GM08714 (cell line): ENCODE measurements around the gene FAM136A.

Experiments used
- H3K4me3 ChIP-seq: fragments of 200-500 bp; sonication (Bioruptor generic); 2 replicates; pipeline ENCODE4 v1.5.1; 2014; ENCODE audit warnings: mild to moderate bottlenecking, low read length, inconsistent platforms
- ZNF274 ChIP-seq: IDR thresholded peaks from 2 replicates; pipeline ENCODE4 v1.6.1; 2012; ENCODE audit warnings: mild to moderate bottlenecking, low read depth, low read length

FAM136A gene

DNA sequence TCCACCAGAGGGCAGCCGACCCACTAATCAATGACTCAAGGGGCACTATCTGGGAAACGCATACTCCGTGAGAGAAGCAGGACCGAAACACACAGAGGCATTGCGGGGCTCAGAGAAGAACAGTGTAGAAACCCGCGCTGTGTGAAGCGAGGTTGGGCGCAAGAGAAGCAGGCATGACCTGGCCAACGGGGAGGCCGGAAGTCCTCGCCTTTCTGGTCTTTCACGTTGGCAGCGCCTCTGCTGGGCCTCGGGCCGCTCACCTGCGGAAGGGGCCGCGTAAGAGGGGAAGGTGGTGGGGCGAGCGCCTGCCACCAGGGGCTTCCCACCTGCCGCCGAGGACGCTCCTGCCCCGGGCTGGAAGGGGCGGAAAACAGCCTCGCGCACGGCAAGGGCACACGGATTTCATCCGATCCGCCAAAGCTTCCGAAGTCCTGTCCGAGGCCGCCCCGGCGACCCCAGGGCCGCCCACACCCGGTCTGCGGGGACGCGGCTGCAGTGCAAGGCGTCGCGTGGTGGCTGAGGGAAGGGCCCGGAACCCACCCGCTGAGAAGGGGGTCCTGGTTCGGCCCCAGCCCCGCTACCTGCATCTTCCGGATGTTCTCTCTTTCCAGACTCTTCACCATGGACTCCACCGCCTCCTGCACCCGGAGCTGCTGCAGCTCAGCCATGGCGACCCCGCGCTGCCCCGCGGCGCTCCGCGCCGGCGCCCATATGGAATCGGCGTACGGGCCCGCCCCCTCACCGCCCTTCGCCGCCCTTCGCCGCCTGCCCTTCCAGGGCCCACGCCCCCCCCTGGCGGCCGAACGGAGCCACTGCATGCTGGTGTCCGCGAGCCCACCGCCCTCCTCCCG is at the start of gene FAM136A:
Gene FAM136A, minus strand, starts transcription at position 724 of the 851 bp plus-strand sequence. Its CDS starts 56 bp downstream, at position 668.
- no peak for TF ChIP-seq ZNF274
- H3K4me3 ChIP-seq, result peak within 1 kb of the TSS; percentile 84

DNA sequence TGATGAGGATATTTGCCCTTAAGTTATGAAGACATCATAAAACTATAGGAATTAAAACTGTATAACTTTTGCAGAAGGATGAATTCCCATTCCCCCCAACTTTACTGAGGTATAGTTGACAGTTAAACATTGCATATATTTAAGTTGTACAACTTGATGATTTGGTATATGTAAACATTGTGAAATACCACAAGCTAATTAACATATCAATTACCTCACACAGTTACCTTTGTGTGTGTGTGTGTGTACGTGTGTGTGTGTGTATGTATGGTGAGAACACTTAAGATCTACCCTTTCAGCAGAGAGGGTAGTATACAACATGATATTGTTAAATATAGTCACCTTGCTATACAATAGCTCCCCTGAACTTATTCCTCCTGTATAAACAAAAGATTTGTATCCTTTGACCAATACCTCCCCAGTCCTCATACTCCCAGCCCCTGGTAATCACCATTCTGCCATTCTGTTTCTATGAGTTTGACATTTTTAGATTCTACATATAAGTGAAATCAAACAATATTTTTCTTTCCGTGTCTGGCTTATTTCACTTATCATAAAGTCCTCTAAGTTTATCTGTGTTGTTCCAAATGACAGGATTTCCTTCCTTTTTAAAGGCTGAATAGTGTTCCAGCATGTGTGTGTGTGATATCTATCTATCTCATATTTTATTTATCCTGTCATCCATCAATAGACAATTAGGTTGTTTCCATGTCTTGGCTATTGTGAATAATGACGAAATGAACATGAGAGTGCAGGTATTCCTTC is 48.2 kb upstream of the FAM136A start:
- H3K4me3 ChIP-seq, result no peak overlapping the region
- no peak for TF ChIP-seq ZNF274

DNA sequence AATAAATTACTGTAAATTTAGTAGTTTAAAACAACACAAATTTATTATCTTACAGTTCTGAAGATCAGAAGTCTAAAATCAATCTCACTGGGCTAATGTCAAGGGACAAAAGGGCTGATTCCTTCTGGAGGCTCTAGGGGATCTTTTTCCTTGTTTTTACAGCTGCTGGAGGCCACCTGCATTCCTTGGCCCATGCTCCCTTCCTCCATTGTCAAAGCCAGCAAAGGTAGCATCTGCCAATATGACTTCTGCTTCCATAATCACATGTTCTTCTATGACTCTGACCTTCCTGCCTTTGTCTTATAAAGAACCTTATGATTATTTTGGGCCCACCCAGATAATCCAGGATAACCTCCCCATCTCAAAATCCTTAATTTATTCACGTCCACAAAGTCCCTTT is 46.0 kb upstream of the FAM136A start:
- no peak for TF ChIP-seq ZNF274

DNA sequence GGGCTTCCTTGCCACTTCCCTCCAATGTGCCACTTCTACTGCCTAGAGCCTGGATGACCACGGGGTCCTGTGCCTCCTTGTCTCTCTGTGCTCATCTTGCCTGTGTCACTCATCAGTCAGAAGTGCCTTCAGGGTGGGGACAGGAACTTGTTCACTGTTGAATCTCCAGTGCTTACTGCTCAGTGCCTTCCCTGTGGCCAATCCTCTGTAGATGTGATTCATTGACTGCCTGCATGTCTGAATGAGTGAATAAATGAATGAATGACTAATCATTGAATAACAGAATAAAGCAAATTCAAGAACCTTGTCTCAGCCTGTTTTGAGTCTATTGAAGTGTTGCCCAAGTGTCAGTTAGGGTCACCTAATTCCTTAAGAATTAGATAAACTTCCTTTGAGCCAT is 42.3 kb upstream of the FAM136A start:
- H3K4me3 ChIP-seq, result no peak overlapping the region
- TF ChIP-seq ZNF274, result no peak

More for the DNA sequence above, 46.0 kb upstream of the FAM136A start:
- no peak overlapping the region for H3K4me3 ChIP-seq

DNA sequence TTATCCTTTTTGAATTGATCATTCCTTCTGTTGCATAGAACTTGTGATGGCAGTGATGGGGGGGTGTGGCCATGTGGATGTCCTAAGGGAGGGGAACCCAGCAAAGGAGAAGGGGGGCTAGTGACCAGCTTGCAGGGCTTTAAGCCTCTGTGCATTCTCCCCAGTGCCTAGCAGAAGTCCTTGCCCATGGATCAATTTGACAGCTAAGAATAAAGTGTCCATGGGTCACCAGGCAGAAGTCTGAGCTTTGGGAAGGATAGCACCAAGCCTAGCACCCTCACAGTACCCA is 39.6 kb upstream of the FAM136A start:
- TF ChIP-seq ZNF274, result no peak

DNA sequence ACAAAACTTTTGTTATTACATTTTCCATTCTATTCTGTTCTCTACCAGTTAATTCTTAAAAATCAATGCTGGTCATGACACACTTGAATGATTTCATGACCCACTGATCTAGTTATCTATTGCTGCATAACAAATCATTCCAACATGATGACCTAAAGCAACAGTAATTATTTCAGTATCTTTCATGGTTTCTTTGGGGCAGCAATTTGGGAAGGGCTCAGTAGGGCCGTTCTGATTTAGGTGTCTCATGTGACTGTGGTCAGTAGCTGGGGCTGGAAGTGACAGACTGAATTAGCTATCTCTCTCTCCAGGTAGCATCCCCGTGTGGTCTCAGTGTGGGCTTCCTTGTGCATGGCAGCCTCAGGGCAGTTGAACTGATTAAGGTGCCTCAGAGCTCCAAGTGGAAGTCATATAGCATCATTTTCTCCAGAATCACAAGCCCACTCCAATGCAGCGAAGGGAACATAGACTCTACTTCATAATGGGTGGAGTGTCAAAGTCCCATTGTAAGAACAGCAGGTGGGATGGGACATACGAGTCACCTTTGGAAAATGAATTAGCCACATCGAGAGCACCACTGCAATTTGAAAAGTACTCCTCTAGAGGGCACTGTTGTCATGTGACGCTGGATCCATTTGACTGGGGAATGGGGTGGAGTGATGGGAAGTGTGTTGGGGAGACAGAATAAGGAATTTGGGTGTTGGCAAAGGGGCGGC is 39.1 kb upstream of the FAM136A start:
- no peak for TF ChIP-seq ZNF274
- H3K4me3 ChIP-seq, result no peak overlapping the region

More for the DNA sequence above, 39.6 kb upstream of the FAM136A start:
- H3K4me3 ChIP-seq, result no peak overlapping the region

DNA sequence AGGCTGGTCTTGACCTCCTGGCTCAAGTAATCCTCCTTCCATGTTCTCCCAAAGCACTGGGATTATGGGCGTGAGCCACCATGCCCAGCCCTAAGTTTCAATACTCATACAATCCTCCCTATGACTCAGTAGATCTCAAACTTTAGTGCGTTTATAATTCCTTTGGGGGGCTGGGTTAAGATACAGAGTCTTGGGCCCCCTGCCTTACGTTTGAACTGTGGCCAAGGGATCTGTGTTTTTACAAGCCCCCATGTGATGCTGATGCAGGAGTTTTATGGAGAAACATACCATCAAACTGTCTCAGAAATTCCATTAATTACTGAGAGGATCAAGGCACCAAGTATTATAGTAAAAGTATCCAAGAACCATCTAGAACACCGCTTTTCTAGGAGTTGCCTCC is 38.2 kb upstream of the FAM136A start:
- TF ChIP-seq ZNF274, result no peak
- H3K4me3 ChIP-seq, result no peak overlapping the region

DNA sequence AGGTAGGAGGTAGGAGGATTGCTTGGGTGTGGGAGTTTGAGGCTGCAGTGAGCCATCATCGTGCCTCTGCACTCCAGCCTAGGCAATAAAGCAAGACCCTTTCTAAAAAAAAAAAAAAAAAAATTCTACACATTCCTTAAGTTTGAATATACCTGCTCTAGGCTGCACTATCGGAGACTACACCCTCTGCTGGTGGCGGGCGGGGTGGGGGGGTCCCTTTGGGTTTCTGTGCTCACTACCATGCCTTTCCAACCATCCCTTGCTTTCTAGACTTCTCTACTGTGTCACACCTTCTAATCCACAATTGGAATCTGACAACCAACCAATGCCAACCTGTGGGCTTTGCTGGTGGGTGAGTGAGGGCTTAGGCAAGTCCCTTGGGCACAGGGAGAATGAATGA is 34.7 kb upstream of the FAM136A start:
- no peak for TF ChIP-seq ZNF274
- no peak overlapping the region for H3K4me3 ChIP-seq

DNA sequence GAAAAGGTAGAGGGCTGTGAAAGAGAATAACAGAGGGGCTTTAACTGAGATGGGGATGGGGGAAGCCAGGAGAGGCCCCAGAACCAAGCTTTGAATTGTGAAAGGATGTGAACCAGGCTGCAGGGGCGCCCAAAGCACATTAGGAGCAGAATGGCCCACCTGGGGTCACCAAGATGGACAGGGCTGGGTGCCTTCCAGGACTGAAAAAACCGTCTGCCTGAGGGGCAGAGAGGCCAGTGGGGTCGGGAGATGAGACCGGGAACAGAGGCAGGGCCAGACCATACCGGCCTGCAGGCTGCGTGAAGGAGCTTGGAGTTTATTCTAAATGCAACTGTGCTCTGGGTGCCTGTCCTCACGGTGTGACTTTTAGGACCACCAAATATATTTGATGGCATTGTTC is 29.1 kb upstream of the FAM136A start:
- TF ChIP-seq ZNF274, result no peak
- H3K4me3 ChIP-seq, result no peak overlapping the region

DNA sequence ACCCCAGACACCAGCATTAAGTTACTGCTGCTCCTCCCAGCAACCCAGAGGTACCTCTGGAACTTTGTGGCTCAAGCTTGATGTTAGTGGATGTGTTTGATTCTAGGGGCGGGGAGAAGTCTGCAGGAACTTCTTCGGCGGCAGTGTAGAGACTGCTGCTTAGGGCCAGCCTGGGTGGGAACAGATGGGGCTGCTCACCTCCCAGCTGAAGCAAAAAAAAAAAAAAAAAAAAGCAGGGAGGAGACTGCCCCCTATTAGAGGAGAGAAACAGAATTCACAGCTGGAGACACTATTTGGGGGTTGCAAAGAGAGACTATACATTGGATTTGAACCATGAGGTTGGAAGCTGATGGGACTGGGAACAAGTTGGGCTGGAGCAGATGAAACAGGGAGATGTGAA is 28.6 kb upstream of the FAM136A start:
- no peak overlapping the region for H3K4me3 ChIP-seq
- TF ChIP-seq ZNF274, result no peak

DNA sequence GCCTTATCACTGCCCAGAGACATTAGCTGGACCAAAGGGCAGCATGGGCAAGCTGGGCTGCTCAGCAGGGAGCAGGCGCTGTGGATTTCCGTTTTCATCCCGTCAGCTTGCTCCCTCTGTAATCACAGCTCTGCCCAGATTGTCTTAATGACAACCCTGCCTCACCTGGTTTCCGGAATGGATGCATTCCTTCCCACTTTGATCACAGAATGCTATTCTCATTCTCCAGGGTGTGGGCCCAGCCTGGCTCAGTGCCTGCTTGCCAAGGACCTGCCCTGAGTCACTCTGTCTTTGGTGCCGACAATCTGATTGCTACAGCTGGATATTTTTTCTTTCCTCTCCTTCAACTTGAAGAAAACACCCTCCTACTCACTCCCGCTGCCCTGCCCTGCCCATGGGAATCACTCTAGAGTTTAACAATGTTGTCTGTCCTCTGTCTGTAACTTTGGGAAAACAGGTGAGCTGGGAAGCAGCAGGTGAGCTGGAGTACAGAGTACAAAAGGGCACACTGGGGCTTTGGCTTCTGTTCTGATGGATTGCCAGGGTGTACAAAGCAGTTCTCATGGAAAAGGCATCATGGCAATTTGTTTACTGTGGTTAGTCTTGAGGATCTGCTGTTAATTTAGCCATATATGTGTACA is 27.2 kb upstream of the FAM136A start:
- no peak overlapping the region for H3K4me3 ChIP-seq
- TF ChIP-seq ZNF274, result no peak

DNA sequence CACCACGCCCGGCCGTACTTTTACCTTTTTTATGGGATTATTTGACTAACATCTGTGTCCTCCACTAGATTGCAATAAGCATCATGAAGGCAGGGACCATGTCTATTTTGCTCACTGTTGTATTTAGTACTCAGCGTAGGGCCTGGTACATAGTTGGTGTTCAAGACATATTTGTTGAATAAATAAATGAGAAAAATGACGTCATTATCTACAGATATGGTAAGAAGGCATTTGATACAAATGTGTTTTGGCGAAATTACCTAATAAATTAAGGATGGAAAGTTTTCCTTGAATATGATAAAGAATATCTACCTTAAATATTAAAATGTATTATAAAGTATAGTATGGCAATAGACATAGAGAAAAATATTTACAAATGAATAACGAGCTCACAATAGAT is 24.0 kb upstream of the FAM136A start:
- TF ChIP-seq ZNF274, result no peak
- no peak overlapping the region for H3K4me3 ChIP-seq

DNA sequence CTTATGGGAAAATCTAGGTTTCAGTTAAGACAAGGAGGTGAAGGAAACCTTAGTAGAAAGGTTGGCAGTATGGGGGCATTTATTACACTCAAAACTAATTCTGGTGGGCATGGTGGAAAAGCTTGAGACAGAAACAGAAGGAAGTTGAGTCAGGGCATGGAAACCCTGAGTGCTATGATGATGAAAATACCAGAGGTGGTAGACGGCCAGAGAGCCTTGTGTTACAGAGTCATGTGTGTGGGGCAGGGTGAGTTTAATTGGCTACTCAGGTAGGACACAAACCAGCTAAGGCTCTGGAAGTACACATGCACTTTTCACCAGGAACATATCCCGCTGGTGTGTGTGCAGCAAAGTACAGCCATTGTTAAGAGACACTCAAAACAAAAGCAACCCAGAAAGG is 20.7 kb upstream of the FAM136A start:
- TF ChIP-seq ZNF274, result no peak
- H3K4me3 ChIP-seq, result no peak overlapping the region

DNA sequence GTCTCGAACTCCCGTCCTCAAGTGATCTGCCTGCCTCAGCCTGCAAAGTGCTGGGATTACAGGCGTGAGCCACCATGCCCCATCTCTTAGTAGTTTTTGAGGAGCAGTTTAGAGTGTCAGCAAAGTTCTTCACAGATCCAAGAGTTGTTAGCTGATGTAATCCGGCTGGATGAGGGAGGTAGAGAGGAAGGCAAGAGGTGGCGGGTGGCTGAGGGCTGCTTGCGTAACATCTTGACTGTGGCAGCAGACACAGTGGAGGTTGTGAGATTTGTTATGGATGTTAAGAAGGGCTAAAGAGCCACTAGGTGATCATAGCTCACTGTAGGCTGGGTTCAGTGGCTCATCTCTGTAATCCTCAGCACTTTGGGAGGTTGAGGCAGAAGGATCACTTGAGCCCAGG is 19.5 kb upstream of the FAM136A start:
- H3K4me3 ChIP-seq, result no peak overlapping the region
- no peak for TF ChIP-seq ZNF274
